ENCODE data around the gene GPC6.

GPC6 gene

GRCh38 chr13:93730780-93731179, 504.2 kb downstream of the GPC6 start:
- TF ChIP-seq GATA3 (IDR thresholded peaks at IDR 0.05; ENCODE audit: low read depth, low read length): no peak
- no peak for TF ChIP-seq GATA2 (IDR thresholded peaks at IDR 0.05; ENCODE audit: low read depth, low read length)

GRCh38 chr13:93732186-93732585, 505.6 kb downstream of the GPC6 start:
- no peak for TF ChIP-seq GATA2 (IDR thresholded peaks at IDR 0.05; ENCODE audit: low read depth, low read length)
- no peak for TF ChIP-seq GATA3 (IDR thresholded peaks at IDR 0.05; ENCODE audit: low read depth, low read length)

GRCh38 chr13:93736081-93736480, 509.5 kb downstream of the GPC6 start:
- TF ChIP-seq GATA2 (IDR thresholded peaks at IDR 0.05; ENCODE audit: low read depth, low read length) (no peak), GATA3 (IDR thresholded peaks at IDR 0.05; ENCODE audit: low read depth, low read length) (no peak)

GRCh38 chr13:93736909-93737308, 510.3 kb downstream of the GPC6 start:
- TF ChIP-seq GATA2 (IDR thresholded peaks at IDR 0.05; ENCODE audit: low read depth, low read length) (no peak), GATA3 (IDR thresholded peaks at IDR 0.05; ENCODE audit: low read depth, low read length) (no peak)

- peak; percentile 93 for TF ChIP-seq GATA3 (IDR thresholded peaks at IDR 0.05; ENCODE audit: low read depth, low read length)
- peak; percentile 76 for TF ChIP-seq GATA2 (IDR thresholded peaks at IDR 0.05; ENCODE audit: low read depth, low read length)
Measured at GRCh38 chr13:93740334-93740733, 513.7 kb downstream of the GPC6 start.

- TF ChIP-seq GATA3 (IDR thresholded peaks at IDR 0.05; ENCODE audit: low read depth, low read length): no peak
- no peak for TF ChIP-seq GATA2 (IDR thresholded peaks at IDR 0.05; ENCODE audit: low read depth, low read length)
Measured at GRCh38 chr13:93744033-93744432, 517.4 kb downstream of the GPC6 start.

- TF ChIP-seq GATA3 (IDR thresholded peaks at IDR 0.05; ENCODE audit: low read depth, low read length) (no peak), GATA2 (IDR thresholded peaks at IDR 0.05; ENCODE audit: low read depth, low read length) (no peak)
Measured at GRCh38 chr13:93744886-93745285, 518.3 kb downstream of the GPC6 start.

- TF ChIP-seq GATA2 (IDR thresholded peaks at IDR 0.05; ENCODE audit: low read depth, low read length) (no peak), GATA3 (IDR thresholded peaks at IDR 0.05; ENCODE audit: low read depth, low read length) (no peak)
Measured at GRCh38 chr13:93745884-93746283, 519.3 kb downstream of the GPC6 start.

- no peak for TF ChIP-seq GATA2 (IDR thresholded peaks at IDR 0.05; ENCODE audit: low read depth, low read length)
- no peak for TF ChIP-seq GATA3 (IDR thresholded peaks at IDR 0.05; ENCODE audit: low read depth, low read length)
Measured at GRCh38 chr13:93746589-93746988, 520.0 kb downstream of the GPC6 start.

- TF ChIP-seq GATA3 (IDR thresholded peaks at IDR 0.05; ENCODE audit: low read depth, low read length): no peak
Measured at GRCh38 chr13:93750676-93751075, 524.1 kb downstream of the GPC6 start.

GRCh38 chr13:93751117-93751516, 524.5 kb downstream of the GPC6 start:
- TF ChIP-seq GATA2 (IDR thresholded peaks at IDR 0.05; ENCODE audit: low read depth, low read length): no peak
- TF ChIP-seq GATA3 (IDR thresholded peaks at IDR 0.05; ENCODE audit: low read depth, low read length): no peak

- TF ChIP-seq GATA3 (IDR thresholded peaks at IDR 0.05; ENCODE audit: low read depth, low read length): no peak
- no peak for TF ChIP-seq GATA2 (IDR thresholded peaks at IDR 0.05; ENCODE audit: low read depth, low read length)
Measured at GRCh38 chr13:93752541-93752940, 525.9 kb downstream of the GPC6 start.

GRCh38 chr13:93753639-93754038, 527.0 kb downstream of the GPC6 start:
- TF ChIP-seq GATA3 (IDR thresholded peaks at IDR 0.05; ENCODE audit: low read depth, low read length) (no peak), GATA2 (IDR thresholded peaks at IDR 0.05; ENCODE audit: low read depth, low read length) (no peak)

- no peak for TF ChIP-seq GATA2 (IDR thresholded peaks at IDR 0.05; ENCODE audit: low read depth, low read length)
- no peak for TF ChIP-seq GATA3 (IDR thresholded peaks at IDR 0.05; ENCODE audit: low read depth, low read length)
Measured at GRCh38 chr13:93755341-93755740, 528.7 kb downstream of the GPC6 start.

GRCh38 chr13:93758575-93758974, 532.0 kb downstream of the GPC6 start:
- TF ChIP-seq GATA2 (IDR thresholded peaks at IDR 0.05; ENCODE audit: low read depth, low read length): no peak
- TF ChIP-seq GATA3 (IDR thresholded peaks at IDR 0.05; ENCODE audit: low read depth, low read length): no peak

GRCh38 chr13:93762708-93763426, 536.3 kb downstream of the GPC6 start:
- TF ChIP-seq GATA2 (IDR thresholded peaks at IDR 0.05; ENCODE audit: low read depth, low read length): no peak
- no peak for TF ChIP-seq GATA3 (IDR thresholded peaks at IDR 0.05; ENCODE audit: low read depth, low read length)

Data from SH-SY5Y (cell line).